GM12864 (cell line): Measurements from ENCODE around the gene OLR1.

Source experiments
- DNase-seq: peaks from one replicate; pipeline ENCODE4 v3.0.0-alpha.2; 2011; ENCODE audit warnings: low read depth
- H3K4me3 ChIP-seq: 2 replicates; pipeline ENCODE4 v1.5.1; 2011; ENCODE audit warnings: mild to moderate bottlenecking, low read depth, low read length, control low read depth
- TF ChIP-seq, protein P1 (sequence below): IDR thresholded peaks from 2 replicates; pipeline ENCODE4 v1.5.1; 2011; ENCODE audit warnings: low read depth, mild to moderate bottlenecking, moderate library complexity, low read length, control low read depth, inconsistent platforms; ENCODE audit errors: missing control alignments

Gene OLR1

DNA sequence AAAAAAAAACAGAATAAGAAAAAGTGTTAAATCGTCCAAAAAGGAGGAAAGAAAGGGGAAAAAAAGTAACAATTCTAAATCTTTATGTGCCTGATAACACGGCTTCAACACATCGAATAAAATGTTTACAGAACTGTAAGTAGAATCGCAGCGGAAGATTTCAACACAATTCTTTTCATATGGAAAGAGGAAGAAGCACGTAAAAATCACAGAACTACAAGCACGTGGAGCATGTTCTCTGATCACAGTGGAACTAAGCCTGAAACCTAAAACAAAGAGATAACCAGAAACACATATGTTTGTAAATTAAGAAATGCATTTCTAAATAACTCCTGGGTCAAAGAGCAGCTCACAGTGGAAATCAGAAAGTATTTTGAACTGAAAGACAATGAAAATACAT, 50.7 kb downstream of the OLR1 start:
- H3K4me3 ChIP-seq: no peak overlapping the region
- no peak for DNase-seq
- TF ChIP-seq, protein P1, sequence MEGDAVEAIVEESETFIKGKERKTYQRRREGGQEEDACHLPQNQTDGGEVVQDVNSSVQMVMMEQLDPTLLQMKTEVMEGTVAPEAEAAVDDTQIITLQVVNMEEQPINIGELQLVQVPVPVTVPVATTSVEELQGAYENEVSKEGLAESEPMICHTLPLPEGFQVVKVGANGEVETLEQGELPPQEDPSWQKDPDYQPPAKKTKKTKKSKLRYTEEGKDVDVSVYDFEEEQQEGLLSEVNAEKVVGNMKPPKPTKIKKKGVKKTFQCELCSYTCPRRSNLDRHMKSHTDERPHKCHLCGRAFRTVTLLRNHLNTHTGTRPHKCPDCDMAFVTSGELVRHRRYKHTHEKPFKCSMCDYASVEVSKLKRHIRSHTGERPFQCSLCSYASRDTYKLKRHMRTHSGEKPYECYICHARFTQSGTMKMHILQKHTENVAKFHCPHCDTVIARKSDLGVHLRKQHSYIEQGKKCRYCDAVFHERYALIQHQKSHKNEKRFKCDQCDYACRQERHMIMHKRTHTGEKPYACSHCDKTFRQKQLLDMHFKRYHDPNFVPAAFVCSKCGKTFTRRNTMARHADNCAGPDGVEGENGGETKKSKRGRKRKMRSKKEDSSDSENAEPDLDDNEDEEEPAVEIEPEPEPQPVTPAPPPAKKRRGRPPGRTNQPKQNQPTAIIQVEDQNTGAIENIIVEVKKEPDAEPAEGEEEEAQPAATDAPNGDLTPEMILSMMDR: no peak

DNA sequence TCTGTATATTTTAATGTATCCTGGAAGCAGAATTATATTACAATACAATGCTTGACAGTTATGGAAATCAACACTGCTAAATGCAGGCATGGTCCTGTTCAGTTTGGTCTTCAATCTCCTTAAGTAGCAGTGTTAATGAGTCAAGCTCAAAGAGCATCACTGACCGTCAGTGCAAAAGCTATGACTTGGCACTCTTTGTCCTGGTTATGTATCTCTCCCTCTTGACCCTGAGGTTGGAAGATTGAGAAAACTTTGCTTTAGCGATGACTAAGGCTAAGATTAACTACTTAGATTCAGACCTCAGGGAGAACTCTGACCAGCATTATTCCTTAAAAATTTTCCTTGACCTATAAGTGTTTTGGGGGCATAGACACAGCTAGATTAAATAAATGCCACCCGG, 52.9 kb downstream of the OLR1 start:
- no peak for DNase-seq
- TF ChIP-seq, protein P1: no peak

DNA sequence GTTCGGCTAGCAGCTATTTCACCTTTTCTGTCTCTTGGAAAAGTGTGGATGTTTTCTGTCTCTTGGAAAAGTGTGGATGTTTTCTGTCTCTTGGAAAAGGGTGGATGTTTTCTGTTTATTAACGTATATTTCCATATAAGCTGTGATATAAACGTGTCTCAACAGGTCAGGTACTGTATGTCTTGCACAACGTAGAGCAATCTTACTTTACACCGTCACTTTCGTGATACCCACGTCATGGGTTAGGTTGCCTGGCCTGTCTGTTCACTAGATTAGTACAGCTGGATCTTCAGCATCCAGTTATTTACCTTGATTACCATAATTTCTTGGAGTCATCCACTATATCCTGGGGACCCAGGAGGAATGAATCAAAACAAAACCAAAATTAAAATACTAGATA, 56.0 kb downstream of the OLR1 start:
- H3K4me3 ChIP-seq: no peak overlapping the region
- DNase-seq: no peak
- TF ChIP-seq, protein P1: no peak

More for the DNA sequence above, 52.9 kb downstream of the OLR1 start:
- H3K4me3 ChIP-seq: no peak overlapping the region

DNA sequence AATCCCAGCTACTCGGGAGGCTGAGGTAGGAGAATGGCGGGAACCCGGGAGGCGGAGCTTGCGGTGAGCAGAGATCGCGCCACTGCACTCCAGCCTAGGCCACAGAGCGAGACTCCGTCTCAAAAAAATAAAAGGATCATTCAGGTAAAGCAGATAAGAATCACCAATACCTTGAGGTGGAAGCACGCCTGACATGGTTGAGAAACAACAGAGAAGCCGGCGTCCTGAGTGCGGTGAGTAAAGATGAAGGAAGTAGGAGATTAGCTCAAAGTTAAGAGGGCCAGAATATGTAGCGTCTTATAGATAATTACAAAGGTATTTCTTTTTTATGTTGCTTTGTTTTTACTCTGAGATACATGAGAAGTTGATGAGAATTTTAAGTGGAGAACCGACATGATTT, 56.6 kb downstream of the OLR1 start:
- H3K4me3 ChIP-seq: no peak overlapping the region
- no peak for DNase-seq
- TF ChIP-seq, protein P1: no peak

DNA sequence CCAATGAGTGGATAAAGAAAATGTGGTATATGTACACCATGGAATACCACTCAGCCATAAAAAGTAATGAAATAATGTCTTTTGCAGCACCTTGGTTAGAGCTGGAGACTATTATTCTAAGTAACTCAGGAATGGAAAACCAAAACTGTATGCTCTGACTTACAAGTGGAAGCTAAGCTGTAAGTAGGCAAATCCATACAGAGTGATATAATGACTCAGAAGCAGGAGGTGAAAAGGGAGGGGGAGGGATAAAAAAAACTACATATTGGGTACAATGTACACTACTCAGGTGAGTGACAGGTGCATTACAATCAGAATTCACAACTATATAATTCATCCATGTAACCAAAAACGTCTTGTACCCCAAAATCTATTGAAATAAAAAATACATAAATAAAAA, 58.0 kb downstream of the OLR1 start:
- H3K4me3 ChIP-seq: no peak overlapping the region
- no peak for DNase-seq
- TF ChIP-seq, protein P1: no peak

DNA sequence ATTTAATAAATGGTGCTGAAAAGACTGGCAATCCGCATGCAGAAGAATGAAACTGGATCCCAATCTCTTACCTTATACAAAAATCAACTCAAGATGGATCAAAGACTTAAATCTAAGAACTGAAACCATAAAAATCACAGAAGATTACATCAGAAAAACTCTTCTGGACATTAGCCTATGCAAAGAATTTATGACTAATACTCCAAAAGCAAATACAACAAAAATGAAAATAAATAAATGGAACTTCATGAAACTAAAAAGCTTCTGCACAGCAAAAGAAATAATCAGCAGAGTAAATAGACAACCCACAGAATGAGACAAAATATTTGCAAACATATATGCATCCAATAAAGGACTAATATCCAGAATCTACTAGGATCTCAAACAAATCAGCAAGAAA, 58.9 kb downstream of the OLR1 start:
- DNase-seq: no peak
- H3K4me3 ChIP-seq: no peak overlapping the region
- TF ChIP-seq, protein P1: no peak

DNA sequence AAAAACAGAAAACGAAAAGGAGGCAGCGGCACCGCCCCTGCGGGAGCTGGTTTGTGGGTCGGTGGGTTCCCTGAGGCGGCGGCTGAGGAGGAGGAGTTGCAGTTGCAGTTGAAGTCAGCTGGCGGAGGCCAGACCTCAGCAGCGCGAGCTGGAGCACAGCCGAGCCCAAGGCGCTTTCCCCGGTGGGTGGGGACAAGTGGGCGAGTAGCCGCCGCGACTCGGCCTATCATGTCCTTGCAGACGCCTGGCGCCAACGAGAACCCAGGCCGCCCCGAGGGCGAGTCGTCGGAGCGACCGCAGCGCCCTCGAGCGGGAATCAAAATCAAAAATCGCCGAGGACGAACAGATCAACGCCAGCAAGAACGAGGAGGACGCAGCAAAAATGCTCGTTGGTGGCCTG, 60.5 kb downstream of the OLR1 start:
- TF ChIP-seq, protein P1: no peak

More for the DNA sequence above, 60.5 kb downstream of the OLR1 start:
- no peak overlapping the region for H3K4me3 ChIP-seq
- no peak for DNase-seq
